Left renal cortex interstitium (tissue), 4 donors: Measurements from ENCODE around the gene MTR. TPM values are rescaled to one million over a fixed set of nuclear protein-coding genes. Genes with fewer than 3 reads are reported as not detected.
A peak's percentile ranks its signal among the peaks of the same experiment; 100 is the strongest.

Experiments
- DNase-seq, 4 donors: peaks; one replicate each; pipeline ENCODE4 v3.0.0-alpha.2; 2013; ENCODE audit warnings: low read depth in 4 of 4, low spot score in 2 of 4, missing footprints in 1 of 4
- polyA plus RNA-seq, 4 donors: library from polyadenylated mRNA; unstranded; fragments of 120-200 nt; gene quantifications; one replicate each; pipeline ENCODE4 v1.2.1, GENCODE V29; 2013; ENCODE audit not compliant: insufficient read length in 4 of 4

The MTR gene
- 10 to 100 TPM; 27.7 to 43.5 (median 37.6) TPM for polyA plus RNA-seq

GRCh38 chr1:236795035-236795756 lies at the start of gene MTR:
Gene MTR, plus strand, starts transcription at chr1:236795292. Its CDS starts 412 bp downstream, at chr1:236795704.
- DNase-seq, result peak; percentile 86 to 97 (median 92)

DNA sequence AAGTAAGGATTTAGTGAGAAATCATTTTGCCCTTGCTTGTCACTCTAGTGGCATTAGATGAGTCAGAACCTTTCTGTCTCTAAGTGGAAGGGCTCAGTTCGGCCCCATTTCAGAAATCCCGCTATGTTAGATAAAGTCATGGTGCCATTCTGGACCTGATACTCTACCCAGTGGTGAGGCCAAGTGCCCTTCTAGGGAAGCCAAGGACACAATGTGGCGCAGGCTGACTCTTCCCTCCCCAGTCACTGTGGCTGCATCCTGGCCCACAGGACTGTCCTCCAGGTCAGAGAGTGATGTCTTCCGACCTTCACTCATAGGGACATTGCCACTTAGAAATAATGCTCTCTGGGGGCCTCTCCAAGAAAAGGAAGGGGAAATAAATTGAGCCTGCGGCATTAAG lies 48.3 kb upstream of the MTR start:
- no peak for DNase-seq

- no peak for DNase-seq
These were observed 47.6 kb upstream of the MTR start for GRCh38 chr1:236747311-236747985.

DNA sequence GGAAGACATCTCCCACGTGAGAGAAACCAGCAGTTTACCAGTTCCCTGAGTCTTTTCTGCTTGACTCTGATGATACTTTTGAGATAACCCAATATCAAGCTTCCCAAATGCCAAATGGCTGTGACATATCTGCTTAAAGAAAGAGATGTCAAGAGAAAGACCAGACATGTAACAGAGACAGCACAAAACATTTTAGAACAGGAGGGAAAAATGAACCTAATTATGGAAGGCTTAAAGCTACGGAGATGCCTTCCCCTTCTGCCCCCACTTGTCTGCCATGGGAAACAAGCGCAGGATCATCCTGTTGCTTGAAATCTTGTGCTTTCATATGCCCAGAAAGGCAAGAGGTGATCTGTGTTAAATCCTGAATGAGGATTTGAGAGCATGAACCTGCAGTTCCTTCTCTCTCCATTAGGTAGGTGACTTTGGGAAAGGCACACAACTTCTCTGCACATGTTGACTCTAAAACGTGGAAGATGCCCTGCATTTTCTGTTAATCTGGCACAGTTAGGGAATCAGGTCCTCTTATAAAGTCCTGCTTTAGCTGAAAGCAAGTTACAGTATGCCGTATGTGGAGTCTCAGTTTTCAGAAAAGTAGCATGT lies 46.7 kb upstream of the MTR start:
- DNase-seq, result no peak

DNA sequence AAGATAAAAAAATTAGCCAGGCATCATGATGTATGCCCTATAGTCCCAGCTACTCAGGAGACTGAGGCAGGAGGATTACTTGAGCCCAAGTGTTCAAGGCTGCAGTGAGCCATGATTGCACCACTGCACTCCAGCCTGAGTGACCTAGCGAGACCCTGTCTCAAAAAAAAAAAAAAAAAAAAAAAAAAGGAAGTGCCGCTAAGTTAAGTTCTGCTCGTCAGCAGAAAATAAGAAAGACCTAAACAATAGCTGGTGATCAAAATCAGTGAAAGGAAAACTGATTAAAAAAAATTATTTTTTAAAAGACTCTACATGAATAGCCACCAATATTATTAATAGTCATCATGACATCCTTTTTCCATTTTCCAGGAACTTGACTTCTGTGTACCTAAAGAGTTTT lies 44.2 kb upstream of the MTR start:
- DNase-seq, result no peak

DNA sequence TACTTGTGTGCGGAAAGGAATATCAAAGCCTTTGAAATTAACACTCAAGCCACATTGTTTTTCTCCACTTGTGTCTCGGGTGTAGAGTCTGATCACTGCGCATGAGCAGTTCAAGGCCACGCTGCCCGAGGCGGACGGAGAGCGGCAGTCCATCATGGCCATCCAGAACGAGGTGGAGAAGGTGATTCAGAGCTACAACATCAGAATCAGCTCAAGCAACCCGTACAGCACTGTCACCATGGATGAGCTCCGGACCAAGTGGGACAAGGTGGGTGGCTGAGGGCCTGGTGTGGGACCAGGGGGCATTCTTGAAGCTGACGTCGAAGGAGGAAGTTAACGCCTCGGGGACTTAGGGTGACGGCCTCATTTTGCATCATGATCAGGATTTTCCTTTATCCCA lies 43.7 kb upstream of the MTR start:
- no peak for DNase-seq

DNA sequence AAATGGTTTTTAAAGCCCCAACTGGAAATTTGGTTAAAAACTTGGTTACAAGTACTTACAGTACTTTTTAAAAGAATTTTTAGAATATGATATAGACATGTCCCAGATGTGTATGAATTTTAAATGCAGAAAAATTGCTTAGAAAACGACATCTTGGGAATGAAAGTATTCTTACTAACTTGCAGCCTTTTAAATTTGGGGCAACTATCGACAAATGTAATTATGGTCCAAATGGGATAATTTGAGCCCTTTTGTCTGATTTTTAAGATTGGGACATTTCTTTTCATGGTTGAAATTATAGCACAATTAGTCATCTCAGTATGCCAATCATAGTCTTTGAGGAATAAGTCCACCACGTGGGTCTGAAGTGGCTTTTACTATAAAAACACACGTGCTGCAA lies 43.2 kb upstream of the MTR start:
- no peak for DNase-seq

GRCh38 chr1:236753516-236753915 lies 41.6 kb upstream of the MTR start:
- no peak for DNase-seq

GRCh38 chr1:236753964-236754363 lies 41.1 kb upstream of the MTR start:
- DNase-seq, result no peak

DNA sequence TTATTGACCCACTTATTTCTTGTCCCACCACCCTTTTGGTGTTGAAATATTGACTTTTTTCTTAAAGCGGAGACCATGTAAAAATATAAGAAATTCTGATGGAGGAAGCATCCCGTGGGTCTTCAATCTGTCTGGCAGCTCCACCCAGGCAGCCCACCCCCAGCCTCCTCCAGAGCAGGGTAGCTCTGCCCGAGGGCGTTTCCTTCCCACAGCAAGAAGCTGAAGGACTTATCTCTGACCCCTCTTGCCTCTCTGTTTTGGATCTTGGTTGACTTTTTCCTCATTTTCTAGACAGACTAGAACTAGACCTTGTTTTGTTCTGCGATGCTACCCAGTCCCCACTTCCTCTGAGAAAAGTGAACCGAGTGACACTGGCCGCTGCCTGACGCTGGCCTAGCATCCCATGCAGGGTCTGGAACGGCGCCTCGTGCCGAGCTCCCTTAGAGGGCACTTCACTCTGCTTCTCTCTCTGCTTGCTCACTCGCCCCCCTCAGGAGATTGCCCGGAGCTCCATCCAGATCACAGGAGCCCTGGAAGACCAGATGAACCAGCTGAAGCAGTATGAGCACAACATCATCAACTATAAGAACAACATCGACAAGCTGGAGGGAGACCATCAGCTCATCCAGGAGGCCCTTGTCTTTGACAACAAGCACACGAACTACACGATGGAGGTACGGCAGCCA lies 40.4 kb upstream of the MTR start:
- no peak for DNase-seq

DNA sequence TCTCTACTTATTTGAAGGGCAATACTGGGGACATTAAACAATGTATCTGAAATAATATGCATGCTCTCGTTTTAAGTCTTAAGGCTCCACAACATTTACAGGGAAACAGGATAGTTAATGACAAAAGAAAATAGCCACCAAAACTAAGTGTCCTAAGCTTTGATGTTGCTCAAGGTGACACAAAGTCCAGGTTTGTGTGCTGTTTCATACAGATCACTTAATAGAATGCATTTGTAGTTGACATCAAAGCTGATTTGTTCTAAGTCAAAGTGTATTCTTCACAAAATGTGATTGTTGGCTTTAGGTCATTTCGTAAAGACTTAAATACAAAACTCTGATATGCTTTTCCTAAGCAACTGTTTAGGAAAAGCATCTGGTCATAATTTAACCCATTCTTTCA lies 37.5 kb upstream of the MTR start:
- no peak for DNase-seq

DNA sequence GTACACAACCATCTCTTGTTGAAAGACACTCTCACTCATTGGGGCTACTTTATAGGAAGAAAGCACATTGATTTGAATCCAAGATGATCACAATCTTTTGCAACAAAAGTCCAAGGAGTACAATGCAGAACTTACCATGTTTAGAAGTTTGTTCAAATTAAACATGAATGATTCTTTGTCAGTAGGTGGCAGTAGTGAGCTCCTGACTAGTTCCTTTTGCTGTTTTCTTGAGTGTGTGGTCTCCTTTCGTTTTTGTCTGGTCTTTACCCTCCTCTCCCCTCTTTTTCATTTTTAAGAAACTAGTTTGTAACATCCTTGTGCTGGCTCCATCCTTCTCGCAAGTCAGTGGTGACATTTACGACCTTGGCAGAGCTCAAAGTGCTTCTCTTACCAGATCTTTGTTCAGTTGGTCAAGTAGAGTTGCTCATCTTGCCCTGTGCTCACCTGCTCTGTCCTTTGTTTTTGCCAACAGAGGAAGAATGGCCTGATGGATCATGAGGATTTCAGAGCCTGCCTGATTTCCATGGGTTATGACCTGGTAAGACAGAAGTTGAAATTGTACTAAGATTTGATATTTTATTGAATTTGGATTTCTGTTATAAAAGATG lies 35.7 kb upstream of the MTR start:
- DNase-seq, result no peak

- DNase-seq, result peak in 1 of 4 donors; percentile 39
These were observed 34.6 kb upstream of the MTR start for GRCh38 chr1:236760480-236760879.

- no peak for DNase-seq
These were observed 34.1 kb upstream of the MTR start for GRCh38 chr1:236760986-236761385.

DNA sequence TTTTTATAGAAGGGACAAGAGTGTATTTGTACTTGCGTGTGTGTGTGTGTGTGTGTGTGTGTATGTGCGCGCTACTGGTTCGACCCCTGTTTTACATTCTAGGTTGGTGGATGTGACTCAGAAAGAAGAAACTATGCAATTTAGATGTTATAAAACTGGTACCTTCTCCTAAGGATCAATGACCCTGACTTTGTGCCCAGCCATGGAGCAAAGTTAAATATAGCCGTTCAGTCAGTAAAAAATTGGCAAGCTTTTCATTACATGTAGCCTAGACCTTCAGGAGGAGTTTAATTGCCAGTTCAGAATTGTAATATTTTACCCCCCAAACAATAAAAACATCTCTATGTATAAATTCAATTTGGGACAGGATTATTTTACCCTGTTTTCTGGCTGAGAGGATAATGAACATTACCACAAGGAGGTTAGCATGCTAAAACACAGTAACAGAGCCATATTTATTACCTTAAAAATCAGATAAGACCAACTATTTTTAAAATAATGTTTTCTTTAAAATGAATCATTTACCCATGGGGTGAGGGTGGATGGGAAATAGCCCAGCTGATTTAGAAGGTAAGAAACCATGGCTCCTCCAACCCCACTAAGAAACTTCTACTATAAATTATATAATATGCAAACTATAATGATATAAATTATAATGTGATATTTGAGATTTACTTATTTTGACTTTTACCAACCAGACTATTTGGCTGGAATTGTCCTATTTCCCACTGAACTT lies 33.5 kb upstream of the MTR start:
- no peak for DNase-seq

DNA sequence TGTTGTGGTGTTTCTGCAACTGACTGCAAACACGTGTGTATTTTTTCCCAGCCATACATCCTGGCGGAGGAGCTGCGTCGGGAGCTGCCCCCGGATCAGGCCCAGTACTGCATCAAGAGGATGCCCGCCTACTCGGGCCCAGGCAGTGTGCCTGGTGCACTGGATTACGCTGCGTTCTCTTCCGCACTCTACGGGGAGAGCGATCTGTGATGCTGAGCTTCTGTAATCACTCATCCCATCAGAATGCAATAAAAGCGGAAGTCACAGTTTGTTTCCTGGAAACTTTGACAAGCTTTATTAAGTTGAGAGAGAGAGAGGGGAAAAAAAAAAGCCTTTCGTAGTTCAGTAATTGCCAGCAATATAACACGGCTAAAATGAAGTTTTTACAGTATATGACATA lies 32.7 kb upstream of the MTR start:
- DNase-seq, result no peak

- DNase-seq, result no peak
These were observed 29.3 kb upstream of the MTR start for GRCh38 chr1:236765831-236766230.

DNA sequence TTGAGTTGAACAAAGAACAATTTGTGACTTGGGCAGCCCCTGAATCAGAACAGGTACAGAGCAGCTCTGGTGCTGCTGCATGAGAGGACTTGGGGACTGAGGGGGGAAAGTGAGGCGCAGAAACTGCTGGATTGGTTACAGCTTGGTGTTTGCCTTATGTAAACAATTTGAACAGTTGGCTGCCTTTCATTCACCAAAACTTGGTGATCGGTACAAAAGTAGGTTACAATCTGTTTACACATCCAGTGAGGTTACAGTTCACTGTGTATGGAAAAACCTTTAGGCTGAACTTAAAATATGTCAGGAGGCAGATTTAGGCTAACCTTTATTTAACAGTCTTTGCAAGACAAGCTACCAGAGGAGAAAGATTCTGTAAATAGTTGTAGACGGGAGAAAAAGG lies 28.6 kb upstream of the MTR start:
- no peak for DNase-seq

DNA sequence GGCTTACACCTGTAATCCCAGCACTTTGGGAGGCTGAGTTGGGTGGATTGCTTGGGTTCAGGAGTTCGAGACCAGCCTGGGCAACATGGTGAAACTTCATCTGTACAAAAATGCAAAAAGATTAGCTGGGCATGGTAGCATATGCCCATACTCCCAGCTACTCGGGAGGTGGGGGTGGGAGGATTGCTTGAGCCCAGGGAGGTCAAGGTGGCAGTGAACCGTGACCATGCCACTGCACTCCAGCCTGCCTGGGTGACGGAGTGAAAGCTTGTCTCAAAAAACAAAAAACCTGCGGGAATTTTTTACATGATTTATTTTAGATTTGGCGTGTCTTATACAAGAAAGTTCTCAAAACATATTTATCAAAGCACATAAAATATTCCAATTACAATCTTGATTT lies 27.8 kb upstream of the MTR start:
- no peak for DNase-seq

GRCh38 chr1:236768601-236769000 lies 26.5 kb upstream of the MTR start:
- DNase-seq, result no peak
